MCF 10A (cell line): ENCODE measurements around the gene UCK1. TPM values are rescaled to one million over a fixed set of nuclear protein-coding genes. Genes with fewer than 3 reads are reported as not detected.
"Not testable (repeated sequence)": the region's sequence is repeated elsewhere in the genome, so short reads cannot be mapped to it uniquely, and the experiment has no call there.

Experiments used
- BruUV-seq: library from RNA; stranded (reverse); fragments of 400-500 nt; replicated peaks from 2 replicates; lab custom pipeline; 2021; lab: Mats Ljungman, UMichigan
- CTCF ChIA-PET: fragments of 300-600 bp; sonication (Branson Sonifier 250); formaldehyde crosslinking; extraction: SDS; loops from one replicate; lab custom pipeline; 2021; ENCODE audit warnings: antibody characterized with exemption, inconsistent platforms; lab: Yijun Ruan, JAX
- POLR2A ChIA-PET: fragments of 300-600, 350-650 bp; sonication (Branson Sonifier 250); formaldehyde crosslinking; extraction: SDS; loops from one replicate; lab custom pipeline; 2020; ENCODE audit warnings: antibody characterized with exemption, inconsistent platforms; lab: Yijun Ruan, JAX
- DNase-seq: peaks from one replicate; pipeline ENCODE4 v3.0.0-alpha.2; 2018; ENCODE audit not compliant: unreplicated experiment
- H3K27ac Mint-ChIP-seq: one replicate; pipeline ENCODE4 v1.8.0; 2022; ENCODE audit warnings: mild to moderate bottlenecking, low read depth, mixed read lengths; ENCODE audit not compliant: unreplicated experiment
- H3K27me3 Mint-ChIP-seq: one replicate; pipeline ENCODE4 v1.8.0; 2022; ENCODE audit warnings: mixed read lengths; ENCODE audit not compliant: insufficient read depth, unreplicated experiment
- H3K36me3 Mint-ChIP-seq: one replicate; pipeline ENCODE4 v1.8.0; 2022; ENCODE audit warnings: mild to moderate bottlenecking, moderate library complexity, mixed read lengths; ENCODE audit not compliant: insufficient read depth, unreplicated experiment
- H3K4me1 Mint-ChIP-seq: one replicate; pipeline ENCODE4 v1.8.0; 2022; ENCODE audit warnings: mixed read lengths; ENCODE audit not compliant: insufficient read depth, unreplicated experiment
- H3K4me3 Mint-ChIP-seq: one replicate; pipeline ENCODE4 v1.8.0; 2022; ENCODE audit warnings: mild to moderate bottlenecking, moderate library complexity, mixed read lengths; ENCODE audit not compliant: unreplicated experiment
- H3K9me3 Mint-ChIP-seq: one replicate; pipeline ENCODE4 v1.8.0; 2022; ENCODE audit warnings: mixed read lengths; ENCODE audit not compliant: unreplicated experiment
- intact Hi-C: fragments of 100-400 bp; cut with micrococcal nuclease; formaldehyde crosslinking; loops from 2 replicates; pipeline ENCODE4 v1.14.1; 2022
- total RNA-seq: library from RNA; stranded (reverse); gene quantifications from 2 replicates; pipeline ENCODE4 v1.2.3, GENCODE V29; 2022
- TF ChIP-seq, protein P1 (sequence below): fragments of 200-600 bp; IDR thresholded peaks from one replicate; pipeline ENCODE4 v1.8.0; 2022; ENCODE audit warnings: antibody characterized with exemption, mild to moderate bottlenecking; ENCODE audit not compliant: unreplicated experiment

UCK1 gene
- total RNA-seq, 1 experiment from 2014 or later = 20.0 TPM

DNA sequence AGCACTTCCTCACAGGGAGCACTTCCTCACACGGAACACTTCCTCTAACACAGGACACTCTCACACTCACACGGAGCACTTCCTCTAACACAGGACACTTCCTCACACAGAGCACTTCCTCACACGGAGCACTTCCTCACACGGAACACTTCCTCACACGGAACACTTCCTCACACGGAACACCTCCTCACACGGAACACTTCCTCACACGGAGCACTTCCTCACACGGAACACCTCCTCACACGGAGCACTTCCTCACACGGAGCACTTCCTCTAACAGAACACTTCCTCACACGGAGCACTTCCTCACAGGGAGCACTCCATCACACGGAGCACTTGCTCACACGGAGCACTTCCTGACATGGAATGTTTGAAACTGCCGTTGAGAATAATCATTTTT lies 15.0 kb downstream of the UCK1 start:
- no peak for DNase-seq
- Mint-ChIP-seq H3K4me1 (no peaks in the 10 kb centered on the region), H3K4me3 (no peak overlapping the region), H3K27me3 (no peaks in the 10 kb centered on the region), H3K9me3 (no peaks in the 10 kb centered on the region), H3K27ac (no peak overlapping the region), H3K36me3 (peaks cover 38% of the 10 kb centered on the region)
- POLR2A ChIA-PET = interaction anchor here (1.4 kb wide), 1 partner anchor 10 kb away, joined by 3 read pairs; no protein-coding TSS in a partner anchor
- CTCF ChIA-PET = no interaction called here
- BruUV-seq = no TSS peak
- intact Hi-C loops = no loop called here
- TF ChIP-seq, protein P1, sequence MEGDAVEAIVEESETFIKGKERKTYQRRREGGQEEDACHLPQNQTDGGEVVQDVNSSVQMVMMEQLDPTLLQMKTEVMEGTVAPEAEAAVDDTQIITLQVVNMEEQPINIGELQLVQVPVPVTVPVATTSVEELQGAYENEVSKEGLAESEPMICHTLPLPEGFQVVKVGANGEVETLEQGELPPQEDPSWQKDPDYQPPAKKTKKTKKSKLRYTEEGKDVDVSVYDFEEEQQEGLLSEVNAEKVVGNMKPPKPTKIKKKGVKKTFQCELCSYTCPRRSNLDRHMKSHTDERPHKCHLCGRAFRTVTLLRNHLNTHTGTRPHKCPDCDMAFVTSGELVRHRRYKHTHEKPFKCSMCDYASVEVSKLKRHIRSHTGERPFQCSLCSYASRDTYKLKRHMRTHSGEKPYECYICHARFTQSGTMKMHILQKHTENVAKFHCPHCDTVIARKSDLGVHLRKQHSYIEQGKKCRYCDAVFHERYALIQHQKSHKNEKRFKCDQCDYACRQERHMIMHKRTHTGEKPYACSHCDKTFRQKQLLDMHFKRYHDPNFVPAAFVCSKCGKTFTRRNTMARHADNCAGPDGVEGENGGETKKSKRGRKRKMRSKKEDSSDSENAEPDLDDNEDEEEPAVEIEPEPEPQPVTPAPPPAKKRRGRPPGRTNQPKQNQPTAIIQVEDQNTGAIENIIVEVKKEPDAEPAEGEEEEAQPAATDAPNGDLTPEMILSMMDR = no peak

DNA sequence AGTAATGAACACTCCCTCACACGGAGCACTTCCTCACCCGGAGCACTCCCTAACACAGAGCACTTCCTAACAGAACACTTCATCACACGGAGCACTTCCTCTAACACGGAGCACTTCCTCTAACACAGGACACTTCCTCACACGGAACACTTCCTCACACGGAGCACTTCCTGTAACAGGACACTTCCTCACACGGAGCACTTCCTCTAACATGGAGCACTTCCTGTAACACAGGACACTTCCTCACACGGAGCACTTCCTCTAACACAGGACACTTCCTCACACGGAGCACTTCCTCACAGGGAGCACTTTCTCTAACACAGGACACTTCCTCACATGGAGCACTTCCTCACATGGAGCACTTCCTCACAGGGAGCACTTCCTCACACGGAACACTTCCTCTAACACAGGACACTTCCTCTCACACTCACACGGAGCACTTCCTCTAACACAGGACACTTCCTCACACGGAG lies 15.5 kb downstream of the UCK1 start:
- not testable (repeated sequence) for H3K27me3 Mint-ChIP-seq, BruUV-seq

DNA sequence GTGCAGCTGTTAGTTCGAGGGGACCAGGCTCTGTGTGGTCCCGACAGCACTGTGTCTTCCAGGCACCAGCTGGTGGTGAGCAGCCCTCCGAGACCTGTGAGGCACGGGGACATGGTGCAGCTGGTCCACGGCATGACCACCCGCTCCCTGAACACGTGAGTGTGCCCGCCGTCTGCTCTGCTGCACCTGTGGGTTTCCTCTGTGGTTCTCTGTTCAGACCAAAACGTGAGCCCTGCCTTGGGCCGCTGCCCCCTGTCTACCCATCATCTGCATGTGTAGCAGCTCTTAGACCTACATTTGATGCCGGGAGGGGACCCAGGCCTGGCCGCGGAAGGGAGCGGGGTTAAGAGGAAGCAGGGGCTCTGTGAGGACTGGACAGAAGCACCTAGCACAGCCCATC lies 17.9 kb downstream of the UCK1 start:
- POLR2A ChIA-PET = interaction anchor here (1.5 kb wide), 1 partner anchor 10 kb away, joined by 4 read pairs; no protein-coding TSS in a partner anchor
- CTCF ChIA-PET = interaction anchor here (1.1 kb wide), 1 partner anchor 723 kb away, joined by 3 read pairs; no protein-coding TSS in a partner anchor
- intact Hi-C loops = no loop called here

More for the DNA sequence above, 15.5 kb downstream of the UCK1 start:
- DNase-seq, H3K9me3 Mint-ChIP-seq, H3K4me1 Mint-ChIP-seq, CTCF ChIA-PET, intact Hi-C loops, POLR2A ChIA-PET, H3K27ac Mint-ChIP-seq, H3K4me3 Mint-ChIP-seq: not testable (repeated sequence)
- peaks cover 39% of the 10 kb centered on the region for H3K36me3 Mint-ChIP-seq

DNA sequence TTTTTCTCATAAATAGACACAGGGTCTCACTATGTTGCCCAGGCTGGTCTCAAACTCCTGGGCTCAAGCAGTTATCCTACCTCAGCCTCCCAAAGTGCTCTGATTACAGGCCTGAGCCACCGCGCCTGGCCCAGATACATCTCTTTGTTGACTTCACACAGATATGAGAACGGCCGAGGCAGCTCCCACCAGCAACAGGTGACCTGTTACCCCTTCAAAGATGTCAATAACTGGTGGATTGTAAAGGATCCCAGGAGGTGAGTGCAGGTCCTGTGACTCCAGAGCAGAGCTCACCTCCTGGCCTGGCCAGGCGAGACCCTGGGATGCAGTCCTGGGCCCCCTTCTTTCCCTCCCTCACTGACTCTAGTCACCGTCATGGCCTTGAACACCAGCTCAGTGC lies 19.2 kb downstream of the UCK1 start:
- POLR2A ChIA-PET = no interaction called here
- H3K27me3 Mint-ChIP-seq = no peaks in the 10 kb centered on the region
- TF ChIP-seq, protein P1 = no peak
- H3K36me3 Mint-ChIP-seq = peaks cover 46% of the 10 kb centered on the region
- intact Hi-C loops = no loop called here
- CTCF ChIA-PET = interaction anchor here (0.6 kb wide), 1 partner anchor 235 kb away, joined by 4 read pairs; no protein-coding TSS in a partner anchor
- H3K27ac Mint-ChIP-seq = no peak overlapping the region
- no peaks in the 10 kb centered on the region for H3K9me3 Mint-ChIP-seq
- no peak for DNase-seq
- H3K4me1 Mint-ChIP-seq = no peaks in the 10 kb centered on the region
- H3K4me3 Mint-ChIP-seq = no peak overlapping the region
- no TSS peak for BruUV-seq

More for the DNA sequence above, 17.9 kb downstream of the UCK1 start:
- peaks cover 50% of the 10 kb centered on the region for H3K36me3 Mint-ChIP-seq
- TF ChIP-seq, protein P1 = no peak
- no peak overlapping the region for H3K4me3 Mint-ChIP-seq
- no peaks in the 10 kb centered on the region for H3K27me3 Mint-ChIP-seq
- H3K27ac Mint-ChIP-seq = no peak overlapping the region
- no peaks in the 10 kb centered on the region for H3K9me3 Mint-ChIP-seq
- BruUV-seq = no TSS peak
- no peaks in the 10 kb centered on the region for H3K4me1 Mint-ChIP-seq
- DNase-seq = no peak
